K562 (cell line): ENCODE measurements around the gene SLC16A9.

Source experiments
- EP300 ChIP-seq: IDR thresholded peaks from 2 replicates; pipeline ENCODE4 v1.6.1; 2012; ENCODE audit warnings: low read length, improper control_type of control experiment
- FOXK2 ChIP-seq, 2 experiments: fragments of 450-650 bp; IDR thresholded peaks in 1 of 2; conservative IDR thresholded peaks in 1 of 2; 2 replicates each; pipeline ENCODE4 v1.6.1; 2016; ENCODE audit warnings: low read depth in 2 of 2, mild to moderate bottlenecking in 1 of 2

DNA sequence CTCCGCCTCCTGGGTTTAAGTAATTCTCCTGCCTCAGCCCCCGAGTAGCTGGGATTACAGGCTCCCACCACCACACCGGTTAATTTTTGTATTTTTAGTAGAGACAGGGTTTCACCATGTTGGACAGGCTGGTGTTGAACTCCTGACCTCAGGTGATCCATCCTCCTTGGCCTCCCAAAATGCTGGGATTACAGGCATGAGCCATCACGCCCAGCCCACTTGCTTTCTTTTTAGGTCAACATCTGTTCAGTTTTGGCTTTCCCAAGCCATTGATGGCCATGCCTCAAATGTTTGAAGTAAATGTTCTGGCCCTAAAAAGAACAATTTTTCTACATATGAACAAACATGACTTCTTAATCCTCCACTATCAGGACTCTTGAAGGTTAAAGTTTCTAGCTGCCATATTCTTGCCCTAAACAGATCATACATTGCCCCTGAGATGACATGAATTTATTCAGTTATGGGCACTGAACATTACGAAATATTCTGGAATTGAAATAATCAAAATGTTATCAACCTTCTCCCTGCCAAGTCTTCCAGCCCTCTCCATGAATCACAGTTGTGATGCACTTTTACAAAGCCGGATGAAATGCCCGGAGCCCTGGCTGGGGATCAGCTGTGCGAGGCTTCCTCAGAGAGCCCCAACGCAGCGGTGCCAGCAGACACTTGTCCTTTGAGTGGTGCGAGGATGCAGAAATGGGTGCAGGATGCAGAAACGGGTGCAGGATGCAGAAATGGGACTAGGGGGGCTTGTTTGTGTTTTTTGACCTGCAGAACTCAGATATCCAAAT lies 40.7 kb upstream of the SLC16A9 start:
- TF ChIP-seq FOXK2 (conservative IDR thresholded peaks at IDR 0.05 in 1 of 2, IDR thresholded peaks at IDR 0.05 in 1 of 2; ENCODE audit: low read depth in 2 of 2) (no peak), EP300 (no peak)
